ENCODE measurements around the gene PLCL2. TPM values are rescaled to one million over a fixed set of nuclear protein-coding genes. Genes with fewer than 3 reads are reported as not detected.

PLCL2 gene
- total and polyA plus RNA-seq, 10 of the 15 experiments (the other 5 are each of a cell fraction or from before 2014, with no cell fraction given) = 7.5 to 37.3 (median 21.7) TPM

- POLR2A ChIA-PET = no interaction called here
- SMC1A ChIA-PET (ENCODE audit: uncharacterized antibody, unreplicated experiment) = interaction anchor here (1.1 to 3.2 kb wide), 4 partner anchors 9 to 129 kb away, joined by 3 to 9 read pairs (median 4); no protein-coding TSS in a partner anchor
- BruUV-seq (replicated peaks) = no TSS peak
- FAIRE-seq (no peak), ATAC-seq (no peak), DNase-seq (ENCODE audit: low read depth, low spot score) (no peak)
- Histone ChIP-seq H3K4me2 (ENCODE audit: control insufficient read depth, insufficient read depth) (peak overlapping the region; percentile 38; the same call in 1 of the 2 replicates), H3K27ac (ENCODE audit: control insufficient read depth, insufficient read depth) (peak overlapping the region; percentile 42), H3K4me1 (ENCODE audit: control insufficient read depth, insufficient read depth, low read length) (peaks cover 40% of the 10 kb centered on the region), H3K79me2 (ENCODE audit: control insufficient read depth, insufficient read depth, low read length) (peaks cover 89% of the 10 kb centered on the region), H3K27me3 (replicated peaks in 1 of 2; ENCODE audit: control insufficient read depth in 2 of 2, insufficient read depth in 2 of 2, low read length in 1 of 2) (no peaks in the 10 kb centered on the region), H3K9ac (ENCODE audit: control insufficient read depth, insufficient read depth, low read length) (no peak overlapping the region), H3K9me3 (replicated peaks; ENCODE audit: control insufficient read depth, insufficient read depth, low read length) (peaks cover 9% of the 10 kb centered on the region; the same call in 2 of the 3 replicates), H3K36me3 (ENCODE audit: control insufficient read depth in 2 of 2, insufficient read depth in 2 of 2, low read length in 1 of 2) (peaks cover 2% of the 10 kb centered on the region in 2 experiments), H4K20me1 (ENCODE audit: control insufficient read depth, insufficient read depth) (no peaks in the 10 kb centered on the region), H2AFZ (ENCODE audit: control insufficient read depth, low read depth, low read length) (no peak overlapping the region), H3K4me3 (no peak overlapping the region)
- intact Hi-C loops (cut with micrococcal nuclease; ENCODE audit: unreplicated experiment) (no loop called here), in situ Hi-C loops (cut with MboI) (no loop called here)
- CTCF ChIA-PET = interaction anchor here (1.0 kb wide), 3 partner anchors 8 to 96 kb away, joined by 3 to 4 read pairs (median 3); no protein-coding TSS in a partner anchor
- RAD21 ChIA-PET (ENCODE audit: unreplicated experiment) = interaction anchor here (1.1 kb wide), 1 partner anchor 51 kb away, joined by 3 read pairs; the partner anchor contains the start of gene PLCL2
- 47% methylated on average over 1 of the region's 1 CpG for WGBS (ENCODE audit: insufficient coverage, insufficient replicate concordance, low lambda C conversion rate, missing lambda C conversion rate)
- no peak for TF ChIP-seq POLR2A (IDR thresholded peaks at IDR 0.05; ENCODE audit: low read depth, low read length)
- TF ChIP-seq MTA3 (IDR thresholded peaks at IDR 0.05; ENCODE audit: borderline replicate concordance, low read length) = no peak
- no peak for TF ChIP-seq CHD4 (IDR thresholded peaks at IDR 0.05)
- TF ChIP-seq ETV6 (conservative IDR thresholded peaks at IDR 0.05 in 1 of 2, IDR thresholded peaks at IDR 0.05 in 1 of 2; ENCODE audit: borderline replicate concordance in 1 of 2, low read depth in 1 of 2) = no peak
- TF ChIP-seq HSF1 (IDR thresholded peaks at IDR 0.05; ENCODE audit: low read depth, low read length) = no peak
- no peak for TF ChIP-seq ESRRA (IDR thresholded peaks at IDR 0.05; ENCODE audit: low read length)
- no peak for TF ChIP-seq CBFB (IDR thresholded peaks at IDR 0.05; ENCODE audit: low read depth)
- TF ChIP-seq JUND (IDR thresholded peaks at IDR 0.05; ENCODE audit: low read depth, low read length) = no peak
- TF ChIP-seq ATF2 (IDR thresholded peaks at IDR 0.05; ENCODE audit: low read length) = no peak
- TF ChIP-seq HDAC2 (IDR thresholded peaks at IDR 0.05) = no peak
- TF ChIP-seq BMI1 (IDR thresholded peaks at IDR 0.05; ENCODE audit: borderline replicate concordance) = no peak
- TF ChIP-seq SUZ12 (IDR thresholded peaks at IDR 0.05; ENCODE audit: unreplicated experiment) = no peak
- TF ChIP-seq RAD51 (IDR thresholded peaks at IDR 0.05) = no peak
These were observed 51.0 kb downstream of the PLCL2 start for GRCh38 chr3:16935781-16936180.

Measured in GM12878 (cell line).